Measurements from ENCODE around the gene MACROD2. TPM values are rescaled to one million over a fixed set of nuclear protein-coding genes. Genes with fewer than 3 reads are reported as not detected.

MACROD2 gene
- total and polyA plus RNA-seq, 9 donors: 3.7 to 25.5 (median 7.8) TPM

DNA sequence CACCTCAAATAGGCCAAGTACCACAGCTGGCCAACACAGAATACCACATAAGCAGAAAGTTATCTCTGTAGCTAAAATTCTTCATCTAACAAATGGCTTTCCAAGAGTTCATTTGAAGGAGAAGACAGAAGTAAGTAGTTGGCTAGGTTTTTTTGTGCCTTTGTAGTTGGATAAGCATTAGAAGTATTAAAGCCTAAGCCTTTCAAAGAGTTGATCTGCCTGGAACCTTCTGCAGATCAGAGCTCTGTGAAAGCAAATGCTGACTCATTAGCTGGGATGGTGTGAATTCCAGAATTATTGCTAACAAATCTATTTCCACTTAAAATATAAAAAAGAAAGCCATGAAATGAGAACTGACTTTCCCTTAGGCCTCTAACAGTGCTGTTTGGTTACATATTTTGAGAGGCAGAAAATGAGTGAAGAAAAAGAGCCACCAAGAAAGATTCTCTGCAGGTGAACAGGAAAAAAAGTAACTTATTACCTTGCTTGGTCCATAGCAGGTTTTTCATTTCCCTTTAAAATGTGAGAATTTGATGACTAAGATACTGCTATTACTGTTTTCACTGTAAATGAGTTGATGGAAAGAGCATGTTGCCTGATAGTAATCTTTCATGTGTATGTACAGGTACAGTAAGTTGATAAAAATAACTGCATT is 1105.3 kb downstream of the MACROD2 start:
- Histone ChIP-seq H3K27ac (no peak overlapping the region), H3K36me3 (no peaks in the 10 kb centered on the region), H3K27me3 (no peaks in the 10 kb centered on the region), H3K4me1 (ENCODE audit: insufficient read depth) (no peaks in the 10 kb centered on the region), H3K9me3 (no peaks in the 10 kb centered on the region), H3K4me3 (no peak overlapping the region)
- TF ChIP-seq EP300 (IDR thresholded peaks at IDR 0.05) (no peak), POLR2A (IDR thresholded peaks at IDR 0.05) (no peak)
- TF ChIP-seq, protein P1, sequence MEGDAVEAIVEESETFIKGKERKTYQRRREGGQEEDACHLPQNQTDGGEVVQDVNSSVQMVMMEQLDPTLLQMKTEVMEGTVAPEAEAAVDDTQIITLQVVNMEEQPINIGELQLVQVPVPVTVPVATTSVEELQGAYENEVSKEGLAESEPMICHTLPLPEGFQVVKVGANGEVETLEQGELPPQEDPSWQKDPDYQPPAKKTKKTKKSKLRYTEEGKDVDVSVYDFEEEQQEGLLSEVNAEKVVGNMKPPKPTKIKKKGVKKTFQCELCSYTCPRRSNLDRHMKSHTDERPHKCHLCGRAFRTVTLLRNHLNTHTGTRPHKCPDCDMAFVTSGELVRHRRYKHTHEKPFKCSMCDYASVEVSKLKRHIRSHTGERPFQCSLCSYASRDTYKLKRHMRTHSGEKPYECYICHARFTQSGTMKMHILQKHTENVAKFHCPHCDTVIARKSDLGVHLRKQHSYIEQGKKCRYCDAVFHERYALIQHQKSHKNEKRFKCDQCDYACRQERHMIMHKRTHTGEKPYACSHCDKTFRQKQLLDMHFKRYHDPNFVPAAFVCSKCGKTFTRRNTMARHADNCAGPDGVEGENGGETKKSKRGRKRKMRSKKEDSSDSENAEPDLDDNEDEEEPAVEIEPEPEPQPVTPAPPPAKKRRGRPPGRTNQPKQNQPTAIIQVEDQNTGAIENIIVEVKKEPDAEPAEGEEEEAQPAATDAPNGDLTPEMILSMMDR (IDR thresholded peaks at IDR 0.05): no peak
- DNase-seq: no peak
- intact Hi-C loops (cut with DNase I): no loop called here

DNA sequence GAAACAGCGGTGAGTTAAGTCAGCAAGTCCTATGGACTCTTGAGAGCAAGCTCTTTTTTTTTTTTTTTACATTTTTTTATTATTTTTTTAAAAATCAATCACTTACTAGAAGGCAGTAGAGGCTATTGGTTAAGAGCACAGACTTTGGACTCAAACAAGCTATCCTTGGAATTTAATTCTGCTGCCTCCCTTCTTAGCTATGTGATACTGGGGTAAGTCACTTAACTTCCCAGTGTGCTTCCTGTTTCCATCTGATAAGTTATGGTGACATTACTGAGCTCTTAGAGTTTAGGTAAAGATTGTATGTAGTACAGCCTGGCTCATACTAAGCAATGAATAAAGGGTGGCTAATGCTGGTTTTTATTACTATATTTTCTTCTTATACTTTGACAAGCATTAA is 1112.6 kb downstream of the MACROD2 start:
- Histone ChIP-seq H3K9me3 (no peaks in the 10 kb centered on the region), H3K27ac (no peak overlapping the region), H3K36me3 (no peaks in the 10 kb centered on the region), H3K4me3 (no peak overlapping the region), H3K27me3 (no peaks in the 10 kb centered on the region), H3K4me1 (ENCODE audit: insufficient read depth) (no peaks in the 10 kb centered on the region)
- DNase-seq: no peak
- WGBS, 3 donors: 46 to 92% (median 49%) methylated on average over 1 of the region's 1 CpG
- intact Hi-C loops (cut with DNase I): no loop called here
- TF ChIP-seq, protein P1 (IDR thresholded peaks at IDR 0.05): no peak
- TF ChIP-seq POLR2A (IDR thresholded peaks at IDR 0.05) (no peak), EP300 (IDR thresholded peaks at IDR 0.05) (no peak)

DNA sequence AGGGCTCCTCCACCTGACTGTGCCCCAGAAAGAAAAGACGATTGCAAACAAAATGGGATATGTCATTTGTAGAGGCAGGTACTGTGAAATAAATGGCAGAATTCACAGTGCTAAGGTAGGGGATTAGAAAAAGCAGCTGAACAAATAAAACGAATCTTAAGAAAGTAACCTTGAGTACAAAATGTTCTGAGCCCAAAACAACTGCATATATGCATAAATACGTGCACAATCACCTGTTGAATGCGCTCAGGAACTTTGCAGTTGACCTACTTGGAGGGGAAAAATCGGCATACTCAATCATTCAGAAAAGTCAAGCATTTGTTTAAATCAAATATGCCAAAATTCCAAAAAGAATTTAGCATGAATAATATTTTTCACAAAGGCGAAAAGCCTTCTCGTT is 1114.2 kb downstream of the MACROD2 start:
- H3K9me3 ChIP-seq: no peaks in the 10 kb centered on the region
- intact Hi-C loops (cut with DNase I): no loop called here
- H3K4me3 ChIP-seq: no peak overlapping the region
- H3K27me3 ChIP-seq: no peaks in the 10 kb centered on the region
- no peak overlapping the region for H3K27ac ChIP-seq
- H3K4me1 ChIP-seq (ENCODE audit: insufficient read depth): no peaks in the 10 kb centered on the region
- DNase-seq: no peak
- H3K36me3 ChIP-seq: no peaks in the 10 kb centered on the region
- TF ChIP-seq EP300 (IDR thresholded peaks at IDR 0.05) (no peak), POLR2A (IDR thresholded peaks at IDR 0.05) (no peak)
- TF ChIP-seq, protein P1 (IDR thresholded peaks at IDR 0.05): no peak
- 83 to 87% (median 84%) methylated on average over 7 of the region's 7 CpGs for WGBS, 3 donors

DNA sequence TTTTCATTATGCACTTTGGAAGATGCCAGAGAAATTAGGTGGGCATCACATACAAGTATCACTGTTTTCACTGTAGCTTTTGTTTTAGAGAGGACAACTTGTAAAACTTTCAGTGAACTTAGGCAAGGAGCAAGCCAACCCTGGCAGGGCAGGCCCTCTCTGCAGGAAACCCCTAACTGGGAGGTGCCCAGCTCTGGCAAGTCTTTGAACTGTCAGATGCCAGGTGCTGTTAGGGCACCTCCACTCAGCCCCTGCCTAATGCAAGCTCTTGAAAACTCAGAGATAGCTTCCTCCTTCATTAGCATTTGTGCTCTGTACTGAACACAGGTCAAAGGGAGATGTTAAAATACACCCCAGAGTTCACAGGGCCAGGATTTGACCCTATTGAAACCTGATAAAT is 1116.3 kb downstream of the MACROD2 start:
- H3K27ac ChIP-seq: no peak overlapping the region
- no peaks in the 10 kb centered on the region for H3K27me3 ChIP-seq
- H3K9me3 ChIP-seq: no peaks in the 10 kb centered on the region
- H3K4me1 ChIP-seq (ENCODE audit: insufficient read depth): no peaks in the 10 kb centered on the region
- intact Hi-C loops (cut with DNase I): no loop called here
- H3K36me3 ChIP-seq: no peaks in the 10 kb centered on the region
- DNase-seq: no peak
- no peak overlapping the region for H3K4me3 ChIP-seq
- TF ChIP-seq, protein P1 (IDR thresholded peaks at IDR 0.05): no peak
- no peak for TF ChIP-seq POLR2A (IDR thresholded peaks at IDR 0.05)
- TF ChIP-seq EP300 (IDR thresholded peaks at IDR 0.05): no peak

Data from ovary (tissue), 9 donors.